IPS-NIHi11 (cell line): ENCODE data around the gene RND3.

Source experiments
- DNase-seq: peaks from one replicate; pipeline ENCODE4 v3.0.0; 2012; ENCODE audit warnings: mixed read lengths, low spot score

RND3 gene

GRCh38 chr2:150476286-150476685 lies 11.2 kb downstream of the RND3 start:
- no peak for DNase-seq

DNA sequence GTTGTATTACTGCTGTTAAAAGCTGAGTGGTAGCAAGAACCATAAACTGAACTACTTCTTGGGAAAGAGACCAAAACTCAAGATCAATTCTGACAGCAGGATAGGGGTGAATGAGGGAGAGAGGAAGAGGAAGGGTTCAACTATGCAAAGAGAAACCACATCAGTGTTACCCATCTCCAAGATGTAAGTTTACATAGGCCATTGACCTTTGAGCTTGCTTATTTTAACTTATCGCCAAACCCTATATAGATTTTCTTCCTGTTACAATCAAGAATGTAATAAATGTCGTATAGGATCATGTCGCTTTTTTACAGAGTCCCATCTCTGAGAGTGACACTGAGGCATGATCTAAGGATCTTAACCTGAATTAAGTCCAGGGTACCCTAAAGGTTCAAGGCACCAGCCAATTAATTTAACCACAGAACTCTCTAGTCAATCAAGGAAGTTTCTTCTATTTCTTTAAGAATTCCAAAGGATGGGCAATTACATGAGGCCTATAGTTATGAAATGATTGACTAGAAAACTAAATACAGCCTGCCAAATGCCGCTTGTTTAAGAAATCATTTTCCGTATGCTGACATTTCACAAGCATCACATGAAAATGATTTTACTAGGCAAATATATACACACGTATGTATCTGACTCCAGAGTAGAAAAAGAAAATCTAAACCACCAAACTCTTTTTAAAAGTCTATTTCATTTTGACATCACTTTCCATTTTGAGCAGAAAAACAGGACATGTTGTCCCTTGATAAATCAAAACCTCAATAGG lies 11.8 kb downstream of the RND3 start:
- no peak for DNase-seq

DNA sequence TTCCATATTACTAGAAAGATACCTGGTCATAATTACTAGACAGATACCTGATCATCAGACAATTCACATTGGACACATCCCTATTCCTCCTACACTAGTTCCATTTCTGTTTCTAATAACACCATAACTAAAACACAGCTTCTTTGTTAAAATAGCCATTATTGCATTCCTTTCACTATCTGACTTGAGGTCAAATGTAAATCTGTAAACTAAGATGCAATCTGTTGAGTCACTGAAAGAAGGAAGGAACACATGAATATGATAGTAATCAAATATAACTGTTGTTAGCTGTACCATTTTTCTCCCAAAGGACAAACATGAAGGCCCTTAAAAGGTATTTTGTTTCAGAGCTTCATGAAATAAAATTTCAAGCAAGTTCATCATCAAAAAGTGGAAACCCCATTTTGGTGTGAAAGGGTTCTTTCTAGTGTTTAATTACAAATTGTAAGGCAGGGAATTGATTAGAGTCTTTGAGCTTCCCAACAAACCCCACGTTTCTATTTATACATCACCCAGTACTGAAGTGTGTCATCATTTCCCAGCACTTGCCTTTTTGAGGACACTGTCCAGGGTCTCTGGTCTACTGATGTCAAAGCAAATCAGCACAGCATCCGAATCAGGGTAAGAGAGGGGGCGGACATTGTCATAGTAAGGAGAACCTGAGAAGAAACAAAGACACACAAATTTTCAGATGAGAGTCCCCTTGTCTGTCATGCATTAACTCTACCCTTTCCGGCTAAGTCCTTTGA lies 13.0 kb downstream of the RND3 start:
- no peak for DNase-seq

- DNase-seq = no peak
Observed at GRCh38 chr2:150473767-150474166, 13.7 kb downstream of the RND3 start.

DNA sequence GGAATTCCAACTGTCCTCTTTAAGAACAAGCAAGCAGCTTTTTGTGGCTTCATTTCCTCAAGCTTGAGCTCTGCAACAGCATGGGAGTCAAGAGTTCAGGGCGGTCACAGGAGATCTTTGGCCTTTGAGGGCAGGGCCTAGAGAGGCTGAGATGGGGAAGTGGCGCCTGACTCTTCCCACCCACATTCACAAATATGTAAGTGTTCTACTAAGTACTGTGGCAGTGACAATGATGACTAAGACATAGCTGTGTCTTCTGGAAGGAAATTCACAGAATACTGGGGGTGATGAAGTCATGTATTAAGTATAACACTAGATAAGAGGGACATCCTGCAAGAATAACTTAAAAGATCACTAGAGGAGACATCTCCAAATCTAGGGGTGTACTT lies 15.0 kb downstream of the RND3 start:
- DNase-seq = no peak

DNA sequence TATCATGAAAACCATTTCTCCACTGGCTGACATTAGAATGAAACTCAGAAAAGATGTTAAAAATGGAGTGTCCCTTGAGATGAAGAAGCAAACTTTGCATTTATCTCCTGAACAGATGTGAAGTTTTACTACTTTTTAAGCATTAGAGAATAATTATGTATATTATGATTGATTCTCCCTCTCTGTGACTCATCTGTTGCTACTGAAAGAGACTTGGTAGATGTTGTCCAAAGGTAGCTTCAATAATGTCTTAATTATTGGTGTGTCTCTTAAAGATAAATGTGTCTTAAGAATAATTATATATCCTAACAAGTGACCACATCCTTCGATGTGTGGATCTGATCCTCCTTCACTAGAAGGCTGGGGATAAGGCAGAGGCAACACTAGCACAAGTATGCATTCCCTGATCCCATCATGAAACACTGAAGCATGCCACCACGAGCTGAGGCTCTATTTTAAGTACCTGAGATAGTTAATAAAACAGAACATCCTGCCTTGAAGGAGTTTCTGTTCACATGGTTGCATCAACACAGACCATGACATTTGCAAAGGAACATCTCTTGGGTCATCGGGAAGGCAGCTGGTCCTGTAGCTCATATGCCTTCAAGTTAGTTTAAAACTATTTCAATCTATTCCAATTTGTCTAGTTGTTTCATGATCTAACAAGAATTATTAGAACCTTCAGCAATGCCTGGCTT lies 15.5 kb downstream of the RND3 start:
- no peak for DNase-seq

- no peak for DNase-seq
Observed at GRCh38 chr2:150470435-150470834, 17.0 kb downstream of the RND3 start.

GRCh38 chr2:150469706-150470274 lies 17.7 kb downstream of the RND3 start:
- DNase-seq = no peak

GRCh38 chr2:150468350-150468960 lies 19.0 kb downstream of the RND3 start:
- DNase-seq = no peak

GRCh38 chr2:150467621-150467963 lies 19.9 kb downstream of the RND3 start:
- DNase-seq = no peak

GRCh38 chr2:150466741-150467620 lies 20.5 kb downstream of the RND3 start:
- no peak for DNase-seq

DNA sequence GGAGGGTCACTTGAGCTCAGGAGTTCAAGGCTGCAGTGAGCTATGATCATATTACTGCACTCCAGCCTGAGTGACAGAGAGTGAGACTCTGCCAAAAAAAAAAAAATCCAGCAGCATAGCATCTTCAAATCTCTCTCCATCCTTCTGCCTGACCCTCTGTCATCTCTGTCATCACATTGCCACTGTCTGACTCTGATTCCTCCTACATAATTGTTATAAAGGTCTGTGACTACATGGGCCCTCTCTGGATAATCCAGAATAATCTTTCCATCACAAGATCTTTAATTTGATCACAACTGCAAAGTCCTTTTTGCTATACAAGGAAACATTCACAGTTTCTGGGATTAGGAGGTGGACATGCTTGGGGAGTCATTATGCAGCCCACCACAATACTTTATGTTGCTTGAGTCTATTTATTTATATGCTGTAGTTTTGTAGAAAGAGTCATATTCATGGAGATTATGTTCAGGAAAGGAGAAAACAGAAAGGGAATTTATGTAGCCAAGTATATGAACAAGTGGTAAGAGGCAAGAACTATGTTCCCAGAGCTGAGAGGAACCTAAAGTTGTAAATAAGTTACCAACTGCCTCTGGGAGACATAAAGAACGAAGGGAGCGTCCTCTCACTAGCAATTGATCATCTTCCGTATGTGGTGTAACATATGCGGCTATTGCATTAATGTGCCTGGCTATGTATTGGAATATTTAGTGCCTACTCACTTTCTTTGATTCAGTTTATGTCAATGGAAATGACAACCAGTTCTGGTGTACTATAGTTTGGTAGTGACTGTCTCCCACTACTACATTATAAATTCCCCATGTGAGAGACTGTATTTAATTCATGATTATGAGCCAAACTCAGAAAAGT lies 21.5 kb downstream of the RND3 start:
- no peak for DNase-seq

DNA sequence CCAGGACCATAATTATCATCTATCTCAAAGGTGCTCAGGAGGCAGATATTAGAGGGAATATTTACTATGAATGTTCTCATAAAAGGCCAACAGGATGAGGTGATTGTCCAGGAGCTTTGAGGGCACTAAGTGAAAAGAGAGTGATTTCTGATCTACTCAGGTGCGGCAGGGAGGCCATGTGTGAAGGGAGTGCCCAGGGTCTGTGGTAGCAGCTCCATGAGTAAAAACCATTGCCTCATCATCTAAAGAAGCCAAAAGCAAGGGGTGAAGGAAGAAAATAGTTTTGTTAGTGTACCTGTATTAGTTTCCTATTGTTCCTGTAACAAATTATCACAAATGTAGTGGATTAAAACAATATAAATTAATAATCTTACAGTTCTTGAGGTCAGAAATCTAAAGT lies 22.5 kb downstream of the RND3 start:
- no peak for DNase-seq

DNA sequence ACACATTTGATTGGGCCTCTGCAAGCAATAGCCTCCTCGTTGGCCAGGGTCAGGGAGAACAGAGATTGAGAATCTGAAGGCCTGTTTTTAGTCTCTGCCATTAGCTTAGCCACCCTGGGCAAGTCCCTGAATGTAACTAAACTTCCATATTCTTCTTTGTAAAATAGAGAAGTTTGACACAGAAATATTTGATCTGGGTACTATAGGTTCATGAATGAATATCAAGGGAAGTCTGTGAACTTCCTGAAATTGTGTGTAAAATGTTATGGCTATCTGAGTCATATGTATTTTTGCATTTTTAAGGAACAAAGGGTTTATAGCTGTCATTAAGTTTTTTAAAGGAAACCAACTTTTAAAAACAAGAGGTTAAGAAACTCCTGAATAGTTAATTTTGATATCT lies 23.2 kb downstream of the RND3 start:
- no peak for DNase-seq

DNA sequence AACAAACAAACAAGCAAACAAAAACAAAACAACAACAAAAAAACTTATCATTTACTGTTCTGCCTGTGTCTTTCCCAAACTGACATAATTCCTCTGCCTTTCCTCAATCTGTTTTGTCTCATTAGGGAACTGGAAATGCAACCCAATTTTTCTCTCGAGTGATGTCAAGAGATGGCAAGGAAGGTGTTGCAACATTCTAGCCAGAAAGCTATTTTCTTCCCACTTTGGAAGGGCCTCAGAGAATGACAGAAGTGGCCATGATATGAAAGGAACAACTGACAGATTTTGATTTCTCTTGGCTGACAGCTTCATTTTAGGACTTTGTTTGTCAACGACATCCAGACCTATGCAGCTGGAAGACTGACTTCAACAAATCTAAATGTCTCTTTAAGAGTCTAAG lies 24.7 kb downstream of the RND3 start:
- DNase-seq = no peak

GRCh38 chr2:150459281-150459680 lies 28.2 kb downstream of the RND3 start:
- no peak for DNase-seq

DNA sequence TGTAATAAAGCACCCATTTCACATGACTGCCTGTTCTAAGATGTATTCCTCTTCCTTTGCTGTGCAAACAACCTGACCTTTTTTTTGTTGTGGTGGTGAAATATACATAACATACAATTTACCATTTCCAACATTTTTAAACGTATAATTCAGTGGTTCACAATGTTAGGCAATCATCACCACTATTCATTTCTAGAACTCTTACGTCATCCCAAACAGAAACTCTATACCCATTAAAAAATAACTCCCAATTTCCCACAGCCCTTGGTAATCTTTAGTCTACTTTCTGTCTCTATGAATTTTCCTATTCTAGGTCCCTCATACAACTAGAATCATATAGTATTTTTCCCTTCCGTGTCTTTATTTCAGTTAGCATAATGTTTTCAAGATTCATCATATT lies 36.7 kb downstream of the RND3 start:
- no peak for DNase-seq

DNA sequence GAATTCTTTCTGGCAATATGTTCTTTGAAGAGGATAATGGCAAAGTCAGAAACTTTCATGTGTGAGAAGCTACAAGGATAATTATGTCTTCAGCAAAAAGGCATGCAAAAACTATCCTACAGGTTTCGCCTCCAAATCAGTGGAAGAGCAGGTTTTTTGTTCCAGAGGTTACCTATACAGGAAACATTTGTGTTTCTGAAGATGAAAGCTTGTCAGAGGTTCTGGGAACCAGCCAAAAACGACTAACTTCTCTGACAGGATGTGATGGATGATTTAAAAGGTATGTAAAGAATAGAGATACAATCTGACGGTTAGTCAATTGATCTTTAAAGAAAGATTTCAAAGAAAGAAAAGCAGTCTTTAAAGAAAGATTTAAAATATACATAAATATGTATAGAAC lies 37.6 kb downstream of the RND3 start:
- DNase-seq = no peak

DNA sequence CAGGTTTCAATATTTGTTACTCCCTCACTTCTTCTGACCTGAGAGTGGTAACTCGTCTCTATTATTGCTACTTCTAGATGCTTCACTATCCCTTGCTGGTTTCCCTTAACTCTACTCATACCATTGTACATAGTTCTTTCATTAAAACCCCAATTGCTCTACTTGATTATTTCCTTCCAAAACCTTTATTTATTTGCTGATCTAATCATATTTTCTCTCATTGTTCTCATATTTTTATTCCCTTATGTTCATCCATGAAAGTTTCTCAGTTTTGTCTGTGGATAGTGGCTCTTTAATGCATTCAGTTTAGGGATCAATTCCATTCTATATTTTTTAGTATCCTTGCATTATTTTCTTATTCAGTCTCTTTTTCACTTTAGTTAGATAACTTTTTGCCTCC lies 42.1 kb downstream of the RND3 start:
- DNase-seq = no peak

GRCh38 chr2:150442484-150442883 lies 45.0 kb downstream of the RND3 start:
- DNase-seq = no peak
